GM12864 (cell line): ENCODE results near the gene ADCY6.

Experiments used
- DNase-seq: peaks from one replicate; pipeline ENCODE4 v3.0.0-alpha.2; 2011; ENCODE audit warnings: low read depth
- H3K4me3 ChIP-seq: 2 replicates; pipeline ENCODE4 v1.5.1; 2011; ENCODE audit warnings: mild to moderate bottlenecking, low read depth, low read length, control low read depth
- TF ChIP-seq, protein P1 (sequence below): IDR thresholded peaks from 2 replicates; pipeline ENCODE4 v1.5.1; 2011; ENCODE audit warnings: low read depth, mild to moderate bottlenecking, moderate library complexity, low read length, control low read depth, inconsistent platforms; ENCODE audit errors: missing control alignments

The ADCY6 gene

DNA sequence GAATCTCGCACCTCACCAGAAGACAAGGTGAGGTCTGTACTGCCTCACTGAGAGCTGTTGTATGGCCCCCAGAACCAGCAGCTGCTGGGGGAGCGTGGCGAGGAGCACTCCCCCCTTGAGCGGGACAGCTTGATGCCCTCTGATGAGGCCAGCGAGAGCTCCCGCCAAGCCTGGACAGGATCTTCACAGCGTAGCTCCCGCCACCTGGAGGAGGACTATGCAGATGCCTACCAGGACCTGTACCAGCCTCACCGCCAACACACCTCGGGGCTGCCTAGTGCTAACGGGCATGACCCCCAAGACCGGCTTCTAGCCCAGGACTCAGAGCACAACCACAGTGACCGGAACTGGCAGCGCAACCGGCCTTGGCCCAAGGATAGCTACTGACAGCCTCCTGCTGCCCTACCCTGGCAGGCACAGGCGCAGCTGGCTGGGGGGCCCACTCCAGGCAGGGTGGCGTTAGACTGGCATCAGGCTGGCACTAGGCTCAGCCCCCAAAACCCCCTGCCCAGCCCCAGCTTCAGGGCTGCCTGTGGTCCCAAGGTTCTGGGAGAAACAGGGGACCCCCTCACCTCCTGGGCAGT lies 38.7 kb upstream of the ADCY6 start:
- TF ChIP-seq, protein P1, sequence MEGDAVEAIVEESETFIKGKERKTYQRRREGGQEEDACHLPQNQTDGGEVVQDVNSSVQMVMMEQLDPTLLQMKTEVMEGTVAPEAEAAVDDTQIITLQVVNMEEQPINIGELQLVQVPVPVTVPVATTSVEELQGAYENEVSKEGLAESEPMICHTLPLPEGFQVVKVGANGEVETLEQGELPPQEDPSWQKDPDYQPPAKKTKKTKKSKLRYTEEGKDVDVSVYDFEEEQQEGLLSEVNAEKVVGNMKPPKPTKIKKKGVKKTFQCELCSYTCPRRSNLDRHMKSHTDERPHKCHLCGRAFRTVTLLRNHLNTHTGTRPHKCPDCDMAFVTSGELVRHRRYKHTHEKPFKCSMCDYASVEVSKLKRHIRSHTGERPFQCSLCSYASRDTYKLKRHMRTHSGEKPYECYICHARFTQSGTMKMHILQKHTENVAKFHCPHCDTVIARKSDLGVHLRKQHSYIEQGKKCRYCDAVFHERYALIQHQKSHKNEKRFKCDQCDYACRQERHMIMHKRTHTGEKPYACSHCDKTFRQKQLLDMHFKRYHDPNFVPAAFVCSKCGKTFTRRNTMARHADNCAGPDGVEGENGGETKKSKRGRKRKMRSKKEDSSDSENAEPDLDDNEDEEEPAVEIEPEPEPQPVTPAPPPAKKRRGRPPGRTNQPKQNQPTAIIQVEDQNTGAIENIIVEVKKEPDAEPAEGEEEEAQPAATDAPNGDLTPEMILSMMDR: no peak
- DNase-seq: no peak
- H3K4me3 ChIP-seq: no peak overlapping the region

DNA sequence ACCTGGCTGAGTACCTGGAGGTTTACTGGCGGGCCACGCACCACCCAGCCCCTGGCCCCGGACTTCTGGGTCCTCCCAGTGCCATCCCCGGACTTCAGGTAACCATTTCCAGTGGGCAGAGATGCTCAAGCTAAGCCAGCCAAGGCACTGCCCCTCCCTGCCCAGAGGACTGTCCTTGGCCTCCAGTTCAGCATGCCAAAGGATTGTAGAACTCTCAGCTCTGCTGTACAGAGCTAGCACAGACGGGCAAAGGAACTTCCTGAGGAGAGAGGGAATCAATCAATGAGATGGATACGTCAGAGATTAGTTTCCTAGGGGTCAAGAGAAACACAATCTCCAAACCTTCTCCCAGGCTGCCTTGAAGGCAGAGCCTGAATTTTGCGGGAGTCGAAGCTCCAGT lies 38.1 kb upstream of the ADCY6 start:
- TF ChIP-seq, protein P1: no peak
- H3K4me3 ChIP-seq: no peak overlapping the region
- DNase-seq: no peak

DNA sequence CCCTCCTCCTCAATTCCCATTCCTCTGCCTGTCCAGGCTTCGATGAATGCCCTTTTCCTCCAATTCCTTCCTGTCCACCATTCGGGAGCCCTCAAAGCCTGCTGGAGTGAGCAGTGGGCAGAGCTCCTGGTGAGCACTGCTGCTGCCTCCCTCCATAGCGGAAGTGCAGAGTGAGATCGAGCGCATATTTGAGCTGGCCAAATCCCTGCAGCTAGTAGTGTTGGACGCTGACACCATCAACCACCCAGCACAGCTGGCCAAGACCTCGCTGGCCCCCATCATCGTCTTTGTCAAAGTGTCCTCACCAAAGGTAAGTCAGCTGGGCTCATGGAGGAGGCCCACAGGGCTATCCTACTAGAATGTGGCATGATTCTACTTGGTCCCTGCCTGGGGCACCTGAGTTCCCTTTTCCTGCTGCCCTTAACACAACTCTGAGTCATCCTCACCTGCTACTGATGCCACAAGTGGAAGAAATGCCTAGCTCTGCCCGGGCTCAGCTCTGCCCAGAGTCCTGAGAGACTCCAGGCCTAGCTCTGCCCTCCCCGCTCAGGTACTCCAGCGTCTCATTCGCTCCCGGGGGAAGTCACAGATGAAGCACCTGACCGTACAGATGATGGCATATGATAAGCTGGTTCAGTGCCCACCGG lies 37.4 kb upstream of the ADCY6 start:
- TF ChIP-seq, protein P1: no peak
- no peak overlapping the region for H3K4me3 ChIP-seq
- DNase-seq: no peak

DNA sequence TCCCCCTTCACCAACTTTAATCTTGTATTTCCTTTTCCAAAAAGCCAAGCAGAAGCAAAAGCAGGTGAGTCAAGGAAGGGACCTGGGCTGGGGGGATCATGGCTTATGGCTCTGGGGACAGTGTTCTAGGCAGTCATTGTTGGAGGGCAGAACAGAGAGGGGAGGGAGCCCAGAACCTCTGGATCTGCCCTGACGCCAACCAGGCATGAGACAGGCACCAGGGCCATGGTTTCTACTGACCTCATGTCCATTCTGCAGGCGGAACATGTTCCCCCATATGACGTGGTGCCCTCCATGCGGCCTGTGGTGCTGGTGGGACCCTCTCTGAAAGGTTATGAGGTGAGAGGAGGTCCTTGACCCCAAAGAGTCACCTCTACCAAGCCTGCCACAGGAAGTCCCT lies 36.0 kb upstream of the ADCY6 start:
- no peak for DNase-seq
- no peak overlapping the region for H3K4me3 ChIP-seq
- TF ChIP-seq, protein P1: no peak

DNA sequence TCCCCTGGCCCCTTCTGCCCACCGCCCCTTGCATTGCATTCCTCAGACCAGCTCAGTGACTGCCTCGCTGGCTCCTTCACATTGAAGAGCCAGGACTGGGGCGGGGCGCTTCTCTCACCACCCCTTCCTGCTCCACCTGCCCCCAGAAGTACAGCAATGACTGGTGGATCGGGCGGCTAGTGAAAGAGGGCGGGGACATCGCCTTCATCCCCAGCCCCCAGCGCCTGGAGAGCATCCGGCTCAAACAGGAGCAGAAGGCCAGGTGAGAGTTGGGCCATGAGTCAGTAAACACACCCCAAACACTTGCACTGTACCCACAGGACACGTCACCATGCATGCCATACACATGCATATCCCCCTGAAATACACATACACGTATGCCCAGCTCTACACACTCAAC lies 35.2 kb upstream of the ADCY6 start:
- H3K4me3 ChIP-seq: no peak overlapping the region
- DNase-seq: no peak
- TF ChIP-seq, protein P1: no peak

DNA sequence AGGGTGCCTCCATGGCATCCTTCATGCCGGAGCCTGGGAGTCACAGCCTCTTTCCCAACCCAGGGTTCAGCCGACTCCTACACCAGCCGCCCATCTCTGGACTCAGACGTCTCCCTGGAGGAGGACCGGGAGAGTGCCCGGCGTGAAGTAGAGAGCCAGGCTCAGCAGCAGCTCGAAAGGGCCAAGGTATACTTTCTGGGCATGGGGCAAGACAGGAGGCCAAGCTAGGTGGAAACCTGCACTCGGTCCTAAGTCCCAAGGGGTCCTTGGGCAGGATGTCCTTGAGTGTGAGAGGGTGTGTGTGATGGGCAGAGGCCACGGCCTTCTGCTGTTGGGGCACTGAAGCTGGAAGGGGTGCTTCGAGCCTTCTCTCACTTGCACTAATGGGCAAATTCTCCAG lies 34.4 kb upstream of the ADCY6 start:
- TF ChIP-seq, protein P1: no peak
- no peak overlapping the region for H3K4me3 ChIP-seq
- DNase-seq: no peak

DNA sequence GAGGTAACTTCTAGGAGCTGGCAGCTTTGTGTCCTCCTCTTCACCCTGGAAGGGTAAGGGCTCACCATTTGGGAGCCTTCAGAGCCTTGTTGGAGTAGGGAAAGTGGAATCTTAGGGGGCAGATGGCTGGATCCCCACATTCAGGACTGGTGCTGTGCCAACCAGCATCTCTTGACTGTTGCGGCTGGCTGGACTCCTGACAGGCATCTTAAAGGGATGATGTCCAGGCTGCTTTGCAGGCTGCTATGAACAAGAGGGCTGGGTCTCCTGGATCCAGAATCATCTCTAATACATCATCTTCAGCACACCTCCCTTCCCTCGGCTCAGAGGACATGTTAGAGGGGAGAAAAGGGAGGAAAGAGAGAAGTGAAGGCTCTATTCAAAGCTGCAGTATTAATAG lies 33.8 kb upstream of the ADCY6 start:
- no peak for DNase-seq
- TF ChIP-seq, protein P1: no peak
- no peak overlapping the region for H3K4me3 ChIP-seq
